GM12872 (cell line): Measurements from ENCODE around the gene SIK3.

Experiments used
- CTCF ChIP-seq: IDR thresholded peaks from 3 replicates; pipeline ENCODE4 v1.5.1; 2011; ENCODE audit warnings: low read depth, mild to moderate bottlenecking, low read length, moderate library complexity; ENCODE audit not compliant: insufficient read depth

The SIK3 gene

GRCh38 chr11:116813170-116813569, 285.1 kb downstream of the SIK3 start:
- no peak for TF ChIP-seq CTCF

GRCh38 chr11:116812109-116812508, 286.1 kb downstream of the SIK3 start:
- TF ChIP-seq CTCF = no peak

GRCh38 chr11:116811194-116811593, 287.0 kb downstream of the SIK3 start:
- no peak for TF ChIP-seq CTCF

GRCh38 chr11:116808262-116809175, 289.7 kb downstream of the SIK3 start:
- TF ChIP-seq CTCF = no peak

GRCh38 chr11:116807601-116808261, 290.5 kb downstream of the SIK3 start:
- TF ChIP-seq CTCF = no peak

- TF ChIP-seq CTCF = no peak
These were observed 294.2 kb downstream of the SIK3 start for GRCh38 chr11:116804001-116804400.

GRCh38 chr11:116800610-116801009, 297.6 kb downstream of the SIK3 start:
- no peak for TF ChIP-seq CTCF
